GM12873 (cell line): ENCODE measurements around the gene FHL3.

ENCODE experiments used
- CTCF ChIP-seq: IDR thresholded peaks from 2 replicates; pipeline ENCODE4 v1.5.1; 2012; ENCODE audit warnings: low read depth, mild to moderate bottlenecking, moderate library complexity, low read length, control low read depth; ENCODE audit not compliant: insufficient read depth; ENCODE audit errors: missing control alignments

FHL3 gene

GRCh38 chr1:38006008-38006828, 904 bp upstream of the FHL3 start:
- no peak for TF ChIP-seq CTCF

GRCh38 chr1:38004284-38005108, 818 bp downstream of the FHL3 start:
- TF ChIP-seq CTCF = peak; percentile 37

GRCh38 chr1:38003261-38004250, 1.8 kb downstream of the FHL3 start:
- no peak for TF ChIP-seq CTCF

GRCh38 chr1:38000529-38001455, 4.5 kb downstream of the FHL3 start:
- no peak for TF ChIP-seq CTCF

- no peak for TF ChIP-seq CTCF
These were observed 5.1 kb downstream of the FHL3 start for GRCh38 chr1:38000233-38000528.

- no peak for TF ChIP-seq CTCF
These were observed 5.7 kb downstream of the FHL3 start for GRCh38 chr1:37999430-38000232.
